Immature natural killer cell (primary cell): ENCODE data around the gene AUTS2. TPM values are rescaled to one million over a fixed set of nuclear protein-coding genes. Genes with fewer than 3 reads are reported as not detected.

Source experiments
- DNase-seq, 3 donors: peaks; one replicate each; pipeline ENCODE4 v3.0.0; 2022; ENCODE audit warnings: mixed read lengths in 1 of 3
- H3K27ac Mint-ChIP-seq, 6 donors: one replicate each; pipeline ENCODE4 v1.8.0; 2020; ENCODE audit warnings: mixed read lengths in 6 of 6, mild to moderate bottlenecking in 5 of 6, inconsistent platforms in 4 of 6, moderate library complexity in 3 of 6
- H3K27me3 Mint-ChIP-seq, 3 donors: one replicate each; pipeline ENCODE4 v1.8.0; 2020 to 2021; ENCODE audit warnings: low read depth in 3 of 3, mild to moderate bottlenecking in 3 of 3, mixed read lengths in 3 of 3, moderate library complexity in 3 of 3, inconsistent platforms in 1 of 3
- H3K36me3 Mint-ChIP-seq, 3 donors: one replicate each; pipeline ENCODE4 v1.8.0; 2020; ENCODE audit warnings: mixed read lengths in 3 of 3, inconsistent platforms in 2 of 3, mild to moderate bottlenecking in 2 of 3
- H3K4me1 Mint-ChIP-seq, 2 donors: one replicate each; pipeline ENCODE4 v1.8.0; 2020; ENCODE audit warnings: inconsistent platforms in 2 of 2, mild to moderate bottlenecking in 2 of 2, mixed read lengths in 2 of 2, moderate library complexity in 1 of 2
- H3K4me3 Mint-ChIP-seq, 5 donors: one replicate each; pipeline ENCODE4 v1.8.0; 2020; ENCODE audit warnings: mild to moderate bottlenecking in 5 of 5, mixed read lengths in 5 of 5, inconsistent platforms in 3 of 5, moderate library complexity in 3 of 5
- H3K9me3 Mint-ChIP-seq, 6 donors: one replicate each; pipeline ENCODE4 v1.8.0; 2020; ENCODE audit warnings: mild to moderate bottlenecking in 6 of 6, mixed read lengths in 6 of 6, inconsistent platforms in 4 of 6, moderate library complexity in 3 of 6
- polyA plus RNA-seq, 3 donors: library from polyadenylated mRNA; unstranded; fragments of 300-500 nt; fragmentation: Illumina TruSeq; gene quantifications; one replicate each; pipeline ENCODE4 v1.2.3, GENCODE V29; 2021

Gene AUTS2
- polyA plus RNA-seq, 3 donors from 2014 or later = 1.9 to 17.6 (median 8.0) TPM

DNA sequence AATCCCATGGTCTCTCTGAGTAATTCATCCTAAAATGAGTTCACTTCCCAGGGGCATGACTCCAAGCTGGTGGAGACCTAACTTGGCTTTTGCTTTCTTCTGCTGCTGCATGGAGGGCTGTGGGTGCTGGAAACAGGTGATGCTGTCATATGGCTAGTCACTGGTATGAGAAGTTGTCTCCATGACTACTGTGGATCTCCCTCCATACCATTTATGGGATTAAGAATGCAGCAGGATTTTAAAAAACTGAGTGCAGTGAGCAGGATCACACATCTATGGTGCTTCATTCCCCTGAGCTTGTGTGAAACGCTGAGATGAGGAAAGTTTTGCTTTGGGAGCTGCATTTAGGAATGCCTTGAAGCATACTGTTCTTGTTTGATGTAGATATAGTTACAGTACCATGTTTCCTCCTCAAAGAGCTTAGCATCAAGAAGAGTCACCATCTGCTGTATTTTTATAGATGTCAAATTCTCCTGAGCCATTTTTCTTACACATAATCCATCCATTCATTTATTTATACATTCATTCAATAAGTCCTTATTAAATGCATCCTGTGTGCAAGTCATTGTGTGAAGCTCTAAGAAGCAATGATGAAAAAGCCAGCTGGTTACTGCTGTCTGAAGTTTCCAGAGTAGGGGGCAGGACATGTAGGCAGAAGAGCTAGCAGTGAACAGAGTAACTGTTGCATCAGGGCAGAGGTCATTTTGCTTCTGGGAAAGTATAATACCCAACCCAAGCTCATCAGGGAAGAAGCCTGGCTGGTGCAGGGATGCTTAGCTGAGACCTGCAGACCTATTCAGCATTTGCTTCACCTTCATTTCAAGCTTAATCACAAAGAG is 534.8 kb downstream of the AUTS2 start:
- H3K27me3 Mint-ChIP-seq = peaks cover 0 to 3% (median 0%) of the 10 kb centered on the region in 3 donors
- H3K36me3 Mint-ChIP-seq = no peaks in the 10 kb centered on the region
- H3K4me1 Mint-ChIP-seq = no peaks in the 10 kb centered on the region
- H3K27ac Mint-ChIP-seq = no peak overlapping the region
- H3K9me3 Mint-ChIP-seq = no peaks in the 10 kb centered on the region
- no peak overlapping the region for H3K4me3 Mint-ChIP-seq
- no peak for DNase-seq

DNA sequence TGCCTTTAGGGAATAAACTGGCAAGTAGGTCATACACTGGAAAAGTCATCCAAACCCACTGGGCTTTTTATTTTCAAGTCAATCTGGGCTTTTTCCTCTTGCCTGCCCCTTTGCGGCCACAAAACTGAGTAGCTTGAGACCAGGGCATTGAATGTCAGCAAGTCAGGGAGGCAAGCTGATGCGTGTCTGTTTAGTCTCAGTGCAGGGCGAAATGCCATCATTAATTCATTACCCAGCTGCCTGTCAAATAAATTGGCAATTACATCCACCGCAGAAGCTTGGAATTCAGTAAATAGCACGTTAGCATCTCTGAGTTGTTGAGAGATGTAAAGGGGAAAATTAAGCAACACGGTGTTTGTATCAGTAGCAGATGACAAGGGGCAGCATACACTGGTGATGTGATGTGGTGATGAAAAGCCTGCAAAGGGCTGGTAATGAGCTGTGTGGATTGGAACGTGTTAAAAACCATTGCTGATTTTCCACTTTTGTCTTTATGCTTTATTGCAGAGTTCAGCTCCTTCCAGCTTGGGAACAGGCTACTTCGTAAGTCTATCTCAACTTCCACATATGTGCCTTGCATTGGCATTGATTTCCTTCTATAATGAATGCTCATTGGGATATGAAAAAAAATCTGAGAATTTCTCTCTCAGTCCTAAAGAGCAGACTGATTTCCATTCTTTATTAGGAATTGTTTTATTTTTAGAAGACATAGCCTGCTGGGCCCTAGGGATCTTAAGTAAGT is 535.9 kb downstream of the AUTS2 start:
- Mint-ChIP-seq H3K36me3 (no peaks in the 10 kb centered on the region), H3K27ac (no peak overlapping the region), H3K9me3 (no peaks in the 10 kb centered on the region), H3K4me3 (no peak overlapping the region), H3K4me1 (no peaks in the 10 kb centered on the region), H3K27me3 (peaks cover 0 to 4% (median 0%) of the 10 kb centered on the region in 3 donors)
- no peak for DNase-seq

DNA sequence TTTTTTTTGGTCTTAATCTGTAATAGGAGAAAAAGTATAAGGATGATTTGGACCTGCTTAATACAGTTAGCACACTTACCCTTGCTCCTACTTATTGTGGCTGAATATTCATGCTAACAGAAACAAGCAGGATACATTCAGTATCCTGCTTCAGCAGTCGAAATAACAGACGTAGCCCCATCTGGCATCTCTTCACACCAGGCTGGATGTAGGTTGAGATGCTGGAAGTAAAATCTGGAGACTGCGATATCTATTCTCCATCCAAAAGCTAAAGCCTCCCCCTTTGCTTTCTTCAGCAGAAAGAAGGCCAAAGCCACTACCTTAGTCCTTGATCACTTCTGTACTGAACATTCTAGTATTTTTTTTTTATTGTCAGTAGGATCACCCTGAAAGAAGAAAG is 537.4 kb downstream of the AUTS2 start:
- Mint-ChIP-seq H3K27me3 (peaks cover 0 to 1% (median 0%) of the 10 kb centered on the region in 3 donors), H3K4me1 (no peaks in the 10 kb centered on the region), H3K27ac (no peak overlapping the region), H3K4me3 (no peak overlapping the region), H3K36me3 (no peaks in the 10 kb centered on the region), H3K9me3 (no peaks in the 10 kb centered on the region)
- DNase-seq = no peak

DNA sequence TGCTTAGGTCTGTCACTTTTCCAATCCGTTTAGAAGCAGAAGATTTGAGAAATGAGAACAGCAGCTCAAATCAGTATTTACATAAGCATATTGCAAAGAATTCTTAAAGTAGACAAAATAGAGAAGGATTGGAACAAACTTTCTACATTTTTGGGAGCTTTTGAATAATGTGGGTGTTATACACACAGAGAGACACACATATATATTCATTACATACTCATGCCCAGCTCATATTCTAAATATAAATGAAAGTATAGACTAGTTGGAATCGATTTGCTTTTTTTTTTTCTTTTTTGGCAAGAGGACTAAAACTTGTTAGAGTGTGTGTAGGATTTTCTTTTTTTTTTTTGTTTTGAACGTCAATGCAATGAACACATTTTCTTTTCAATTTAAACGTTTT is 538.9 kb downstream of the AUTS2 start:
- DNase-seq = no peak
- Mint-ChIP-seq H3K9me3 (no peaks in the 10 kb centered on the region), H3K4me1 (no peaks in the 10 kb centered on the region), H3K4me3 (no peak overlapping the region), H3K27me3 (peaks cover 0 to 1% (median 0%) of the 10 kb centered on the region in 3 donors), H3K27ac (no peak overlapping the region), H3K36me3 (no peaks in the 10 kb centered on the region)

DNA sequence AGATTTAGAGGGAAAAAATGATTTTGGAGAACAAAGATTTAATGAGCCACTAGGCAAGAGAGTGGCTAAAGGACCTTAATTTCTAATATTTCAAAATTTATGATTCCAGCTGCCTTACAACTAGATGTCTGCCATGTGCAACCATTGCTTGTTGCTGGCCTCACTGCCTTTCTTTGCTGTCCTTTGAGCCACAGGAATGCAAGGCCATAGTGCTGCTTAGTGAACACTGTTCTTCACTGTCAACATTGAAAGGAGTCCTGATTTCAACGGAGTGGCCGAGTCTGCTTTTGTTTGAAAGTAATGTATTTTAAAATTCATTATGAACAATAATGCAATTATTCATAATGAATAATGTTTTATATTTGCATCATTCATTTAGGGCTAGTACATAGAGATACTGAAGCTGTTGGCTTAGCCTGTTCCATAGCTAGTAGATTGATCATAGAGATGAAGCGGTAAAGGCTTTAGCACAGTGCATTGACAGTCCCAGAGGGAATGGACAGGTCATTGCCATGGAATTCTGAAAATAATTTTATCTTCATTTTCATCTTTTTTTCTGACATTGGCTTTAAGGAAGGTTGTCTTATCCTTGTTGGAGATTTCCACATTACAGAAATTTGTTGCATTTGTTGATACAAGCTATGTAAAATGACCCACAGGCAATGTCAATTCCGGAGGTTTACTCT is 544.1 kb downstream of the AUTS2 start:
- Mint-ChIP-seq H3K4me3 (no peak overlapping the region), H3K4me1 (no peaks in the 10 kb centered on the region), H3K9me3 (no peaks in the 10 kb centered on the region), H3K27me3 (peaks cover 0 to 7% (median 1%) of the 10 kb centered on the region in 3 donors), H3K36me3 (peaks cover 0 to 5% (median 0%) of the 10 kb centered on the region in 3 donors), H3K27ac (no peak overlapping the region)
- DNase-seq = no peak

DNA sequence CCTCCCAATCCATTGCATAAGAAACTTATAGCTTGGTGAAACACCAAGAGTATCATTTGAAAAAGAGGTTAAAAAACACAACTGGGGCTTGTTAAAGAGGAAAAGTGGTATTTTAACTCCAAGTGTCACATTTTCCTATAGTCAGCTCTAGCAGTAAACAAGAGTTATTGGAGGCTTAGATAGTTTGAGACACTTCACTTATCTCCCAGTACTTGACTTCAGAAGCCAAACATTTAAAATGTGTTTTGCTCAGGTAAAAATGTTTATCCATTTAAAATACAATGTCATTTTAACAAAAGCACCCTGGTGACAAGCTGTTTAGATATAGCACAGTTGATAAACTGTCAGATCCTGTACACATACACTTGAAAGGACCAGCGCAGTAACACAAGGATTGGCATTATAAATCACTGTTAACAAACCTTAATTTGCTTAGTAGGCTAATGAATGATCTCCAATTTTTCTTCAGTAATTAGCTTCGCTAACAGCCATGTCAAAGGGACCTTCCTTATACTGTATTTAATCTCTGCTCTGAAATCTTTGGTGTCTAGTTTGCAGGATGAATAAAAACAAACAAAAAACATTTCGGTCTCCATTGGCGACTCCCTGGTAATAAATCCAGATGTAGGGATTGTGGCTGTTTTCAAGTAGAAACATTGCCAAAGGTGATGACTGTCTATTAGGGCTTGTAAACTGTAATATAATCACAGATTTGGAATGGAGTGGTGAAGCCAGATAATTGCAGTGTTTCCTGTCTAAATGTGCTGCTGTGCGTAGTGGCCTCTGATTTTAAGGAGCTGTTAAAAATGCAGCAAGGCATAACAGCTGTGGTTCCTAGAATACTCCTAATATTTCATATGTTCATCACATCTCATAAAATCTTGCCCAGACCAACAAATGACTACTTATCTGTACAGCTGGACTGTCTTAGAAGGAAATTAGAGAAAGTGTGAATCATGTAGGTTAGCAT is 545.1 kb downstream of the AUTS2 start:
- H3K27me3 Mint-ChIP-seq = peaks cover 0 to 9% (median 1%) of the 10 kb centered on the region in 3 donors
- H3K4me1 Mint-ChIP-seq = no peaks in the 10 kb centered on the region
- no peaks in the 10 kb centered on the region for H3K9me3 Mint-ChIP-seq
- no peak for DNase-seq
- H3K36me3 Mint-ChIP-seq = peaks cover 0 to 5% (median 0%) of the 10 kb centered on the region in 3 donors
- H3K4me3 Mint-ChIP-seq = no peak overlapping the region
- no peak overlapping the region for H3K27ac Mint-ChIP-seq

DNA sequence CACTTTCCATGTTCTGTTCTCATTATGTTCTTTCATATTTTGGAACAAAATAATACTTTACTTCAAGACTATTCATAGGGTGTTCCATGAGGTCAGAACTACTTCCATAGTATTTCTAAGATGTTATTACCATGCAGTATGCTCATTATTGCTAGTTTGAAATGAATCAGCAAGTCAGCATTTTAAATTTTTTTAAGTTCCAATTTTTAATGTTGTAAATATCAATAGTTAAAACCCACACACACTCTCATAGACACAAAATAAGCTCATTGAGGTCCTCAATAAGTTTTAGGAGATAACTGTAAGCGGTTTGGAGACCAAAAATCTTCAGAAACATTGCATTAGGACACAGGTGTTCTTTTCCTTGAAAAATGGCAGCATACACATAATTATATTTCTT is 550.7 kb downstream of the AUTS2 start:
- DNase-seq = no peak
- H3K27me3 Mint-ChIP-seq = peaks cover 0 to 20% (median 2%) of the 10 kb centered on the region in 3 donors
- H3K27ac Mint-ChIP-seq = no peak overlapping the region
- peaks cover 0 to 8% (median 4%) of the 10 kb centered on the region in 3 donors for H3K36me3 Mint-ChIP-seq
- H3K4me3 Mint-ChIP-seq = no peak overlapping the region
- no peaks in the 10 kb centered on the region for H3K4me1 Mint-ChIP-seq
- peaks cover 0 to 11% (median 4%) of the 10 kb centered on the region in 6 donors for H3K9me3 Mint-ChIP-seq

DNA sequence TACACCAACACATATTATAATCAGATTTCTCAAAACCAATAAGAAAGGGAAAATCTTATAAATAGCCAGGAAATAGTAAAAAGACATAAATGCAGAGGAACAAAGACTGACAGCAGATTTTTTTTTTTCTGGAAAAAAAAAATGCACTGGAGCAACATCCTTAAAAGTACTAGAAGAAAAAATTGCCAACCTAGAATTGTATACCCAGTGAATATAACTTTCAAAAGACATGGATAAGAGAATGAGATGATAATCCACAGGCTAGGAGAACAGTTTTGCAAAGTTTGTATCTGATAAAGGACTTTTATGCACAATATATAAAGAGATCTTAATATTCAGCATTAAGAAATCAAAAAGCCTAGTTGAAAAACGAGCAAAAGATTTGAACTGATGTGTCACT is 554.0 kb downstream of the AUTS2 start:
- Mint-ChIP-seq H3K27ac (no peak overlapping the region), H3K9me3 (peaks cover 0 to 11% (median 4%) of the 10 kb centered on the region in 6 donors), H3K27me3 (peaks cover 0 to 17% (median 3%) of the 10 kb centered on the region in 3 donors), H3K36me3 (peaks cover 0 to 8% (median 4%) of the 10 kb centered on the region in 3 donors), H3K4me3 (no peak overlapping the region), H3K4me1 (no peaks in the 10 kb centered on the region)
- no peak for DNase-seq

DNA sequence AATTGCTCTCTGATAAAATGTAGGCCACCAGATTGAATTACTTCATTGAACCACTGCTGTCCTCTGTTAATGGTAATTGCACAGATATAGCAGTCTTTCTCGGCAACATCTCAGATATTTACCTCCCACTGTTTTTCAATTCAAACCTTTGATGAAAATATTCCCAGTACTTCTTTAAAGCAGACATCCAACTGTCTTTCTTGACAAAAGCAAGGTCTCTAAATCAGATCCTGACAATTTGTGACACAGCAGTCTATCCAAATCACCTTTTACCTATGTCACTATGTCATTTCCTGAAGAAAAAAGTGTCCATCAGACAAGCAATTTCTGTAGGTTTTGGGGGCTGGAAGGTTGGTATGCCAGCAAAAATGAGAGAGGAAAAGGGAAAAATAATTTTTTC is 555.7 kb downstream of the AUTS2 start:
- Mint-ChIP-seq H3K36me3 (peaks cover 0 to 8% (median 4%) of the 10 kb centered on the region in 3 donors), H3K9me3 (peaks cover 0 to 11% (median 4%) of the 10 kb centered on the region in 6 donors), H3K27ac (no peak overlapping the region), H3K4me3 (no peak overlapping the region), H3K27me3 (peaks cover 0 to 15% (median 3%) of the 10 kb centered on the region in 3 donors), H3K4me1 (no peaks in the 10 kb centered on the region)
- DNase-seq = no peak

DNA sequence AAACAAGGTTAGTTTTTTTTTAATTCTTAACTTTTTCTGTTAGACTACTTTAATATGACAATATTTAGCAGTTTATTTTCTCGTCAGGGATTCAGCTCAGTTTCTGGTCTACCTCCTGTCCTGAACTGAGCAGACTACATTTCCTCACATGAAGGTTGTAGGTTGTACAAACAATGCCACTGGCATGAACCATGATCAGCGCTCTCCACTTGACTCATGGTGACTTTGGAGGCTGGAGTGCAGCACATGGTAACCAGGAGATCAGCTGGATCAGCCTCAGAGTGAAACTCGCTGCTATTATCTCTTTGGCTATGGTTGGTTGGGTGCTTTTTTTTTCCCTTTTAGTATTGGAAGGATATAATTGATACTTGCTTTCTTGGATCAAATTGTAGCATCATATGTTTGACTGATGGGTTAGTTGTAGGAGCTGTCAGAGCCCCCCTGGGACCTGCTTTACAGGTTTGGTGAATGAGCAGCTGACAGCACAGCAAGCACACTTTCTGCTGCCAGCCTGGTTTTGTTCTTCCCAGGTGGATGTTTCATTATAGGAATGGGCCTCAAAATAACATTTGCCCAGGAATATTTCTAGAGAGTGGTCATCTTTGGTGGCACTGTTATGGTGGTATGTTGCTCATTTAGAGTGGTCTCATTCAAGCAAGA is 556.4 kb downstream of the AUTS2 start:
- peaks cover 0 to 12% (median 3%) of the 10 kb centered on the region in 3 donors for H3K27me3 Mint-ChIP-seq
- no peak overlapping the region for H3K4me3 Mint-ChIP-seq
- DNase-seq = no peak
- peaks cover 4% of the 10 kb centered on the region in 2 donors for H3K4me1 Mint-ChIP-seq
- no peak overlapping the region for H3K27ac Mint-ChIP-seq
- peaks cover 0 to 11% (median 4%) of the 10 kb centered on the region in 6 donors for H3K9me3 Mint-ChIP-seq
- H3K36me3 Mint-ChIP-seq = peaks cover 0 to 4% (median 4%) of the 10 kb centered on the region in 3 donors

DNA sequence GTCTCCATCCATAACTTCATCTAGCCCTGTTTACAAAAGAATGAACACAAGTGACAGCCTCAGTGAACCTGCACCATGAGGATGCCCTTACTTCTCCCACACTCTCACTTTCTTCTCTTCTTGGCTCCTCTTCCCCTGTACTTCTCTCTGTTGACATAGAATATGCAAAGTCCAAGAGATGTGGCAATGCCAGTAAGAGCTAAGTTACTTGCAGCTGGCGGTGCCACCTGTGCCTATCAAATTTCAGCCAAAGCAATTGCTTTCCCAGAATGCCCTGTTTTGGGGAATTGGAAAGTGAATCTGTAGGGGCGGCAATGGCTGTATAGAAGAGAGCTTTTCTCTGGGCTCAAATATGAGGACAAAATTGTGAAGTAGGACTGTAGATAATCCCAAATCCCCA is 557.8 kb downstream of the AUTS2 start:
- Mint-ChIP-seq H3K36me3 (peaks cover 0 to 4% (median 4%) of the 10 kb centered on the region in 3 donors), H3K27ac (no peak overlapping the region), H3K4me1 (peaks cover 4% of the 10 kb centered on the region in 2 donors), H3K4me3 (no peak overlapping the region), H3K27me3 (peaks cover 0 to 10% (median 3%) of the 10 kb centered on the region in 3 donors), H3K9me3 (peaks cover 0 to 9% (median 3%) of the 10 kb centered on the region in 6 donors)
- no peak for DNase-seq

DNA sequence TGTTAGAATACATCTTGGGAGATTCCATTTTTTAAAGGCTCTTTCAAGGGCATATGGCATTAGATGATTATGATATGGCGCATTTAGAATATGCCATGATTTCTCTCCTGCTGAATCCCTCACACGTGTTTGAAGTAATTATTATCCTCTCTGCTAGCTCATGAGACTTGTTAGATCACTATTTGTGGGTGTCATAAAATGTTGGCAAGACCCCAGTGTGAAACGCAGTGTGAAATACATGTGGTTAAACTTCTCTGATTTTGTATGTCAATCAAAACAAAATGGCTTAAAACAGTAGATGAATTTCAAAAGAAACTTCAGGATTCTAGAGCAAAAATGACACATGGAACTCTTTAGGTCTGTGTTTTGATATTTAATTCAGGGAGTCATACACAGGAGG is 560.8 kb downstream of the AUTS2 start:
- Mint-ChIP-seq H3K9me3 (no peaks in the 10 kb centered on the region), H3K4me3 (no peak overlapping the region), H3K36me3 (no peaks in the 10 kb centered on the region), H3K27ac (no peak overlapping the region), H3K4me1 (peaks cover 4% of the 10 kb centered on the region in 2 donors), H3K27me3 (peaks cover 0 to 3% (median 1%) of the 10 kb centered on the region in 3 donors)
- no peak for DNase-seq
